CD14-positive monocyte (primary cell): ENCODE results near the gene KCNK6. TPM values are rescaled to one million over a fixed set of nuclear protein-coding genes. Genes with fewer than 3 reads are reported as not detected.
"Not testable (repeated sequence)": the region's sequence is repeated elsewhere in the genome, so short reads cannot be mapped to it uniquely, and the experiment has no call there.

ENCODE experiments used
- DNase-seq, 3 donors: peaks; one replicate each; pipeline ENCODE4 v3.0.0-alpha.2; 2011 to 2022
- H2AFZ ChIP-seq: 2 replicates; pipeline ENCODE4 v1.6.0; 2012; ENCODE audit warnings: mild to moderate bottlenecking, low read depth, low read length, inconsistent platforms; ENCODE audit not compliant: insufficient read depth, poor library complexity, severe bottlenecking
- H3K27ac ChIP-seq, 2 donors: 1 replicate in 1 of 2; 2 replicates in 1 of 2; pipeline ENCODE4 v1.5.1; 2012 to 2013; ENCODE audit warnings: low read length in 2 of 2, control low read depth in 1 of 2, inconsistent platforms in 1 of 2, low read depth in 1 of 2, mild to moderate bottlenecking in 1 of 2
- H3K27me3 ChIP-seq, 2 donors: one replicate each; pipeline versions ENCODE4 v1.6.0 to v1.6.1; 2011 to 2013; ENCODE audit warnings: low read length in 2 of 2; ENCODE audit not compliant: control insufficient read depth in 2 of 2, insufficient read depth in 2 of 2
- H3K36me3 ChIP-seq, 2 donors: replicated peaks in 1 of 2; 1 replicate in 1 of 2; 2 replicates in 1 of 2; pipeline versions ENCODE4 v1.5.1 to v1.6.1; 2012 to 2013; ENCODE audit warnings: low read length in 2 of 2, control low read depth in 1 of 2, inconsistent platforms in 1 of 2, mild to moderate bottlenecking in 1 of 2; ENCODE audit not compliant: insufficient read depth in 2 of 2, control insufficient read depth in 1 of 2
- H3K4me1 ChIP-seq, 2 donors: 1 replicate in 1 of 2; 2 replicates in 1 of 2; pipeline versions ENCODE4 v1.5.1 to v1.6.1; 2012 to 2013; ENCODE audit warnings: low read length in 2 of 2, control low read depth in 1 of 2, inconsistent platforms in 1 of 2, mild to moderate bottlenecking in 1 of 2, moderate library complexity in 1 of 2; ENCODE audit not compliant: insufficient read depth in 2 of 2, control insufficient read depth in 1 of 2
- H3K4me2 ChIP-seq: replicated peaks from 2 replicates; pipeline ENCODE3; 2012; ENCODE audit warnings: low read length, moderate library complexity, mild to moderate bottlenecking; ENCODE audit not compliant: poor library complexity, severe bottlenecking; ENCODE audit errors: extremely low read depth
- H3K4me3 ChIP-seq, 3 experiments: fragments of 200-600 bp in 1 of 3; sonication (generic) in 1 of 3; replicated peaks in 1 of 3; 1 replicate in 2 of 3; 2 replicates in 1 of 3; pipeline ENCODE4 v1.5.1; 2011 to 2013; ENCODE audit warnings: low read length in 3 of 3, mild to moderate bottlenecking in 3 of 3, control low read depth in 2 of 3, low read depth in 2 of 3, inconsistent platforms in 1 of 3, moderate library complexity in 1 of 3
- H3K79me2 ChIP-seq: 2 replicates; pipeline ENCODE4 v1.6.0; 2012; ENCODE audit warnings: mild to moderate bottlenecking, control low read depth, inconsistent platforms, low read length, moderate library complexity; ENCODE audit not compliant: insufficient read depth
- H3K9ac ChIP-seq: 2 replicates; pipeline ENCODE4 v1.6.0; 2017; ENCODE audit warnings: low read length, mild to moderate bottlenecking; ENCODE audit not compliant: insufficient read depth, poor library complexity, severe bottlenecking
- H3K9me3 ChIP-seq, 2 donors: replicated peaks in 1 of 2; 1 replicate in 1 of 2; 2 replicates in 1 of 2; pipeline versions ENCODE4 v1.5.1 to v1.6.1; 2012 to 2013; ENCODE audit warnings: low read length in 2 of 2, control low read depth in 1 of 2; ENCODE audit not compliant: control insufficient read depth in 1 of 2, insufficient read depth in 1 of 2
- H4K20me1 ChIP-seq: 2 replicates; pipeline ENCODE4 v1.6.0; 2012; ENCODE audit warnings: mild to moderate bottlenecking, low read length, control low read depth, moderate library complexity; ENCODE audit not compliant: insufficient read depth
- H3K27ac Mint-ChIP-seq, 7 donors: one replicate each; pipeline ENCODE4 v1.8.0; 2020; ENCODE audit warnings: mild to moderate bottlenecking in 7 of 7, mixed read lengths in 7 of 7, moderate library complexity in 6 of 7, inconsistent platforms in 2 of 7
- H3K27me3 Mint-ChIP-seq, 3 donors: one replicate each; pipeline ENCODE4 v1.8.0; 2021 to 2022; ENCODE audit warnings: low read depth in 3 of 3, mild to moderate bottlenecking in 3 of 3, mixed read lengths in 3 of 3, moderate library complexity in 3 of 3, inconsistent platforms in 1 of 3
- H3K36me3 Mint-ChIP-seq, 2 donors: one replicate each; pipeline ENCODE4 v1.8.0; 2020; ENCODE audit warnings: mixed read lengths in 2 of 2, inconsistent platforms in 1 of 2, mild to moderate bottlenecking in 1 of 2
- H3K4me1 Mint-ChIP-seq: one replicate; pipeline ENCODE4 v1.8.0; 2020; ENCODE audit warnings: mild to moderate bottlenecking, mixed read lengths
- H3K4me3 Mint-ChIP-seq, 2 donors: one replicate each; pipeline ENCODE4 v1.8.0; 2020; ENCODE audit warnings: mild to moderate bottlenecking in 2 of 2, mixed read lengths in 2 of 2, moderate library complexity in 1 of 2
- H3K9me3 Mint-ChIP-seq, 7 donors: one replicate each; pipeline ENCODE4 v1.8.0; 2020 to 2022; ENCODE audit warnings: mixed read lengths in 7 of 7, mild to moderate bottlenecking in 6 of 7, moderate library complexity in 6 of 7, inconsistent platforms in 2 of 7
- CTCF ChIP-seq: fragments of 200-600 bp; IDR thresholded peaks from one replicate; pipeline ENCODE4 v1.8.0; 2022; ENCODE audit warnings: antibody characterized with exemption, mild to moderate bottlenecking
- WGBS: methylation state at CpG from one replicate; pipeline ENCODE4 v1.1.5; 2013; ENCODE audit warnings: missing lambda C conversion rate; ENCODE audit not compliant: insufficient coverage; 5-methylcytosine and 5-hydroxymethylcytosine counted together
- intact Hi-C, 2 donors: fragments of 100-400 bp; cut with micrococcal nuclease; formaldehyde crosslinking; loops; one replicate each; pipeline versions ENCODE4 v1.15.0 to v1.15.1; 2023
- polyA plus RNA-seq, 3 donors: library from polyadenylated mRNA; depleted of rRNA in 1 of 3; unstranded in 2 of 3; stranded (reverse) in 1 of 3; fragments of 300-500 nt in 2 of 3; fragments of >200 nt in 1 of 3; fragmentation: Illumina TruSeq in 2 of 3; gene quantifications; 1 replicate in 2 of 3; 2 replicates in 1 of 3; pipeline ENCODE4 v1.2.3, GENCODE V29; 2012 to 2021

Gene KCNK6
- polyA plus RNA-seq, 3 donors: 7.3 to 21.5 (median 8.7) TPM

GRCh38 chr19:38337360-38337653 is 17.7 kb downstream of the KCNK6 start:
- no peak for TF ChIP-seq CTCF
- Mint-ChIP-seq H3K36me3 (peaks cover 13 to 30% of the 10 kb centered on the region in 2 donors), H3K4me1 (peaks cover 6% of the 10 kb centered on the region), H3K9me3 (no peaks in the 10 kb centered on the region), H3K4me3 (peak overlapping the region; percentile 93 to 98), H3K27me3 (peaks cover 0 to 4% (median 0%) of the 10 kb centered on the region in 3 donors), H3K27ac (peak overlapping the region in 6 of 7 donors; percentile 23 to 100 (median 98))
- peak overlapping the region; percentile 7 to 100 (median 79) for H3K4me3 ChIP-seq
- H3K9ac ChIP-seq: no peak overlapping the region
- H4K20me1 ChIP-seq: no peaks in the 10 kb centered on the region
- no peaks in the 10 kb centered on the region for H3K79me2 ChIP-seq
- peaks cover 6 to 12% of the 10 kb centered on the region in 2 donors for H3K4me1 ChIP-seq
- H3K4me2 ChIP-seq: peak overlapping the region; percentile 100
- no peaks in the 10 kb centered on the region for H3K27me3 ChIP-seq
- no peaks in the 10 kb centered on the region for H3K36me3 ChIP-seq
- H2AFZ ChIP-seq: peak overlapping the region; percentile 92
- peak overlapping the region; percentile 64 to 99 for H3K27ac ChIP-seq
- no peak for DNase-seq
- H3K9me3 ChIP-seq: no peaks in the 10 kb centered on the region
- intact Hi-C loops: loop anchor here (2.0 to 5.0 kb wide), 2 partner anchors 281 to 430 kb away; partner anchors contain the start of genes EIF3K (in 1 of the 2), SIPA1L3 (in 1 of the 2) and WDR87 (in 1 of the 2)
- WGBS: 72% methylated on average over 10 of the region's 10 CpGs

- H4K20me1 ChIP-seq, H3K27me3 Mint-ChIP-seq, H3K4me3 ChIP-seq, H3K4me3 Mint-ChIP-seq, H3K27me3 ChIP-seq, H3K9me3 ChIP-seq, H3K4me2 ChIP-seq, DNase-seq, H3K36me3 ChIP-seq, H3K27ac Mint-ChIP-seq, H3K79me2 ChIP-seq, H2AFZ ChIP-seq, H3K9ac ChIP-seq, H3K27ac ChIP-seq, H3K4me1 Mint-ChIP-seq, H3K9me3 Mint-ChIP-seq: not testable (repeated sequence)
- intact Hi-C loops: loop anchor here in 1 of 2 donors (5.0 kb wide), 1 partner anchor 432 kb away; the partner anchor contains the start of genes SIPA1L3 and WDR87
- peaks cover 6 to 12% of the 10 kb centered on the region in 2 donors for H3K4me1 ChIP-seq
- no CpG with 5 or more reads among the region's 4 CpGs for whole genome bisulfite sequencing
- peaks cover 12 to 32% of the 10 kb centered on the region in 2 donors for H3K36me3 Mint-ChIP-seq
These were observed 19.4 kb downstream of the KCNK6 start for GRCh38 chr19:38339011-38339410.
